IPS-NIHi7 (cell line): ENCODE data around the gene TCF7.

Experiments used
- DNase-seq: peaks from one replicate; pipeline ENCODE4 v3.0.0; 2012; ENCODE audit warnings: mixed read lengths; ENCODE audit errors: extremely low spot score

The TCF7 gene

DNA sequence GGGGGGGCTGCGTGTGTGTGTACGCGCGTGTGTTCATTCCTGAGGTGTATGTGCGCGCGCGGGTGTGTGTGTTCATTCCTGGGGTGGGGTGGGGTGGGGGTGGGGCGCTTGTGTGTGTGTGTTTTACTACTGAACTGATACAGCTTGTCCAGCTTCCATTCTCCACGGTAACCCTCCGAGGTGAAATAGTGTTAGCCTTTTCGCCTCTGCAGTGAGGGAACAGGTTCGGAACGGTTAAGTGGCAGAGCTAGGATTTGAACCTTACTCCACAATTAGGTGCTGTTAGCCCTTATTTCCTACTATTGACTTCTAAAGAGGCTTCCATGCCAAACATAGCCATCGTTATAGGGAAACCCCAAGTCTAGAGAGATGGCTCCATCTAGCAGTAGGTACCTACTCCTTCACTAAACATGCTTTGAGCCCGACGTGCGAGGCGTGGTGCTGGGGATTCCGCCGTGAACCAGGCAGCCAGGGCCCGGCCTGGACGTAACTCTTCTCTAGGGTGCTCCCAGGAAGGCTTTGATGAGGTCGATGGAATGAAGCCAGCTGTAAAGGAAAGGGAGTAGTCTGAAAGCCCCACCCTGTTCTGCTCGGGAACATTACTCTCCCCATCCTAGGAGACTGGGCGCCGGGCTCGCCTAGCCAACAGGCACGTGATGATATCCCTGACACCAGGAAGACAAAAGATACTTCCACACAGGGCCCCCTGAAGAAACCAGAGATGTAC lies 63.1 kb downstream of the TCF7 start:
- no peak for DNase-seq

DNA sequence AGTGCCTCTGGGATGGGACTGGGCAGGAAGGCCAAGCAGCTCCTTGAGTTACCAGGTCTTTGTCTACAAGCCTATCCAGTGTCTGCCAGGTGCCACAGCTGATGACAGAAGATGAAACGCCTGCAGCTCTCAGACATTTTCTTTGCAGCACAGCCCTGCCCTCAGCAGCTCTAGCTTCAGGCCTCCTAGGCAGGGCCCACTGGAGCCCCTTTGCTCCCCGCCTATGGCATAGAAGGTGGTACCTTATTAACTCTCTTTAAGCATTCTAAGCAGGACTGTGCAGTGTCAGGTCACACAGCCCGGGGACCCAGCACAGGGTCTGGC lies 63.6 kb downstream of the TCF7 start:
- no peak for DNase-seq

DNA sequence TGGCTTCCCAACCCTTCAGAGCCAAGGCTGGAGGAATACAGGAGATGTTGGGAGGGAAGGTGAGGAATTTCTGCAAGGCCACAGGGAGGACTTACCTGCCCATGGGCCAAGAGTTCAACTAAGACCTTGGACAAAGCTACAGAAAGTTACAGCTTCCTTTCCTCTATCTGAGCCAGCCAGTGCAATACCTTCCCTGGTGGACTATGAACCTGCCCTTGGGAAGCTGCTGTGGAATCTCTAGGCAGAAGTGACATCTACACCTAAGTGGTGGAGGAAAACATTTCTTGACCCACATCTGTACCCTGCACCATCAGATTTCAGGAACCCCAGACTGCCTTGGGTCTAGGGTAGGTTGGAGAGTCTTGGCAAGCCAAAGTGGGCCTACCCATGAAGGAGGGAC lies 69.0 kb downstream of the TCF7 start:
- no peak for DNase-seq

DNA sequence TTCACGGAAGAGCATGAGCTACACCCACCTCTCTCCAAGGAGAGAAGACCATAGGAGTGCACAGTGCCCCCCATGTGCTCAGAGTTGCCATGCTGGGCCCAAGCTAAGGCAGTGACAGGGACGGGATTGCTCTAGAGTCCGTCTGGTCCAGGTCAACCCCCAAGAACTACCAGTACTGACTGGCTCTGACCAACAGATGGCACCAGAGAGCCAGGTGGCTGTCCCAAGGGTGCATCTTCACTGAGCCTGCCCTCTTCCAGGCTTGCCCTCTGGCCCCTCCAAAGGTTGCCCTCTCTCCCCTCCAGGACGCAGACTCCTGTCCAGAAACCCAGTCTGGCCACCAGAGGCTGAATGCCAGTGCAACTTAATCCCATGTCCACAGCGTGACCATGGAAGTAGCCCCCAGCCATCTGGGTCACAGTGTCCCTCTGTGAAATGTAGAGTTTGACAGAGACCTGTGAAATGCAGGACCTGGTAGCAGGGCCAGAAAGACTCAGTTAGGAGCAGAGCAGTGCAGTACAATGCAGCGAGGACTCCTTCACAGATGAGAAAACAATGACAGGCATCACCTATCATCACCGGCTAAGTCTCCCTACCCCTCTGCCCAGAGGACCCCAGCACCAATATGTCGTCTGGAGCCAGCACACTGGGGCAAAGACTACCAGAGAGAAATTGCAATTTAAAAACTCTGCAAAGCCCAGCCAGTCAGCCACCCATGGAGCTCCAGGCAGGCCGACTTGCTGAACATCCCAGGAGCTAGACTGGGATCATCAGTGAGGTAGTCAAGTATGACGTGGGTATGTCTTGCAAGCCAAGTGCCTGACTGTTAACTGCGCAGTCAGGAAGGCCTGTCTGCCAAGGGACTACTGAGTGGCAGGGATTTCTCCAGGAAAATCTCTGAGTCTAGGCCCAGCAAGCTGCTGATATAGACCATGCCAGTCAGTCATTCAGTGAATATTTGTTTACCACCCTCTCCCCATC lies 70.0 kb downstream of the TCF7 start:
- DNase-seq, result peak; percentile 92

DNA sequence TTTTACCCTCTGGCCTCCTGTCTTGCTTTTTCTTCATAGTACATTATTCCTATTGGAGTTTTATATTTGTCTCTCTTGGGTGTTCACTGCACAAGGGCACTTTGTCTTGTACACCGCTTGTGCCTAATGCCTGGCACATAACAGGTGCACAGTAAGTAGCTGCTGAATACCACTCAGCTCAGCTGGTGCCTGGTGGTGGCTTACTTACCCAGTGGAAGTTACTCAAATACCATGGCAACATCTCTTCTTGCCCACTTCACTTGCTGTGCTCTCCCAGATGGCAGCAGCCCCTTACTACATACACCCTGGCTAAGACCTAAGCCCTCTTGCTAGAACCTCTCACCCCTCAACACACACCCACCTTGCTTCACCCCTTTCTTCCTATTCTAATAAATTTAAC lies 73.6 kb downstream of the TCF7 start:
- no peak for DNase-seq

DNA sequence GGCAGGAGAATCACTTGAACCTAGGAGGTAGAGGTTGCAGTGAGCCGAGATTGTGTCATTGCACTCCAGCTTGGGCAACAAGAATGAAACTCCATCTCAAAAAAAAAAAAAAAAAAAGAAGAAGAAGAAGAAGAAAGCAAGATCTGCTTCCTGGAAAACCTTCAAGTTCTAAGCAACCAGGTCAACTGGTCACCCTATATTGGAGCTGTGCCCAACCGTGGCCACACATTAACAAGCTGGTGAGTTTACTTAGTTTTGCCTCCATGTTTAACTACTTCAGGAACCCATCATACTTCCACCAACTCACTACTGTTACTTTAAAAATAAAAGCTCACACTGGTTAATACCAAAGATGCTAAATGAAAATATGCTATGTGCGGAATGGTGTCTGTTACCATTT lies 74.5 kb downstream of the TCF7 start:
- DNase-seq, result no peak

DNA sequence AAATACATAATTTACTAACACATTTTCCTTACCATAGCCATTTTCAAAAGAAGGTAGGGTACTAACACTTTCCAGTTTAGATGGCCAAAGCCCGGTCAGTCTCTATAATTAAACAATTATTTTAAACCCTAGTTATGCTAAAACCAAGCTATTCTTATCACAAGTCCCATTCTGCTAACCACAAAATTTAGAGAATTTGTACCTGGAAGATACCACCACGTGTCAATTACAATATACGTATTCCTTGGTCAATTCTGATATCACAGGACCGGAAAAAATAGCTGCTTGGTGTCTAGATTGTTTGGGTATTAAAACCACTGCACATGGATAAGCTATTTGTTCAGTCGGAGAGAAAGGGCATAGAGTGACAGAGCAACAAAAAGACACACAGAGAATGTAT lies 81.2 kb downstream of the TCF7 start:
- DNase-seq, result no peak
